ENCODE measurements around the gene CACNB1.
"Not testable (repeated sequence)": the region's sequence is repeated elsewhere in the genome, so short reads cannot be mapped to it uniquely, and the experiment has no call there.

Gene CACNB1

DNA sequence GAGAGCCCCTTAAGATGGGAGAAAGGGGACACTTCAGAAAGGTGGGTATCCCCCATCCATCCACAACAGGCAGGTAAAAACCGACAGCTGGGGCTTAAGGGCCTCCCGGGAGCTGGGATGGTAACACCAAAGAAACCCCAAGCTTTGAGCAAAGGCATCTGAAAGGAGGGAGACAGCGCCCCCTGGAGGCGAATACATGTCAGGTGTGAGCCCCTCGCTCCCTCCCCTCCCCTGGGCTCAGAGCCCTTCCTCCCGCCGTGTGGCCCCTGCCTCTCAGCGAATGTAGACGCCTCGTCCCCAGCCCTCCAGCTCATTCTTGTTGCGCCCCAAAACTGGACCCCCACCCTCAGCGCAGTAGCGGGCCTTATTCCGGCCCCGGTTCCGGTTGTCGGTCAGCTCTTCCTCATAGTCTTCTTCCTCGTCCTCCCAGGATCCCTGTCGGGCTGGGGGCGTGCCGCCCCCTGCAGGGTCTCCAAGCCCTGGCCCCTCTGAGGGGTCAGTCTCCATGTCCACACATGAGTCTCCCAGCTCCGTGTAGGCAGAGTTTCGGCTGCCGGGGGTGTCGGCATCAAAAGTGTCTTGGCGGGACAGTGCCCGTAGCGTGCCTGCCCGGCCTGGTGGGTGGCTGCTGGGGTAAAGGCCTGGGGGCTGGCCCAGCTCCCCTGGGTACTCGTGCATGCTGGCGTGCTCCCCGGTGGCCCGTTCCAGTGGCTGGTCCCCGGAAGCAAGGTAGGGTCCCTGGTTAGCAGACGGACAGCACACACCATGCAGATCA is 22.4 kb downstream of the CACNB1 start:
- peak; percentile 49 for DNase-seq (ENCODE audit: low read depth)

DNA sequence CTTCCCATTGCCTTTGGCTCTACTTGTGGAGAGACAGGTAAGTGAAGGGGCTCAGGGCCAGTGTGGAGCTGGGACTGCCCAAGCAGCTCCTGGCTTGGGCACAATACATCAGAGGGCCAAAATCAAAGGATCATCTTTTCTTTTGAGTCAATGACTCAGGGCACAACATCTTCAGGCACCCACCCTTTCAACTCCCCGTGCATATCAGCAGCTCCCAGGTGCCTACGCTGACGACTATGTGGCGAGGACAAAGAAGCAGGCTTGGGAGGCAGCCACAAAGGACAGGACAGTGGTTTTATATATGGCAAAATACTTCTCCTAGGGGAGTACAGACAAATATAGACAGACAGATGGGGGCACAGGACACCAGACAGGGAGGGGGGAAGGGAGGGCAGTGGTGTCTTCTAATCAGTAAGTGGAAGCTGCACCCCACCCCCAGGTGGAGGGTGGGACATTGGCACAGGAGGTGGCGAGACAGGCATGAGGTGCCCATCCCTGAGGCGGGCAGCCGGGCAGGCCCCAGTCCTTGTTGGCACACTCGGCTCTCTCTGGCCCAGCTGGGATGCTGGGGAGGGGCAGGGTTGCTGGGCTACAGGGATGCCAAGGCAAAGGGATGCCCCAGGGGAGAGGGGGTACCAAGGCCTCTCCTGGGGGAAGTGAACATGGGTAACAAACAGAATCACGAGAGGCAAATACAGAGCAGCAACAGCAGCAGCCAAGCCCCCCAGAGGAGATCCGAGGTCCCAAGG is 23.8 kb downstream of the CACNB1 start:
- DNase-seq (ENCODE audit: low read depth), result no peak

DNA sequence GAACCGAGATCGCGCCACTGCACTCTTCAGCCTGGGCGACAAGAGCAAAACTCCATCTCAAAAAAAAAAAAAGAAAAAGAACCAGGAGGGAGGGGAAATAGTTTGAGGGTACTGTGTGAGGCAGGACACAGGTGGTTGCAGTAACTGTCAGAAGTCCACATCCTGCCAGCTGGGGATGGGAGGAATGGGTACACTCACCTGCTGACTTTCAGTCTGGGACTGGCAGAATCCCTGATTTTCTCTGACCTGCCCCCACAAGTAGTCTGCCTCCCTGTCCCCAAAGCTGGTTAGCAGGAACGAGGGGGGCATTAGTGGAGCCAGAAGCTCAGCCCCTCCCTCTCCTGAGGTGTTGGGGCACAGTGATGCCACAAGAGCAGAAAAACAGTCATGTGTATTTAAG is 24.4 kb downstream of the CACNB1 start:
- no peak for DNase-seq (ENCODE audit: low read depth)

DNA sequence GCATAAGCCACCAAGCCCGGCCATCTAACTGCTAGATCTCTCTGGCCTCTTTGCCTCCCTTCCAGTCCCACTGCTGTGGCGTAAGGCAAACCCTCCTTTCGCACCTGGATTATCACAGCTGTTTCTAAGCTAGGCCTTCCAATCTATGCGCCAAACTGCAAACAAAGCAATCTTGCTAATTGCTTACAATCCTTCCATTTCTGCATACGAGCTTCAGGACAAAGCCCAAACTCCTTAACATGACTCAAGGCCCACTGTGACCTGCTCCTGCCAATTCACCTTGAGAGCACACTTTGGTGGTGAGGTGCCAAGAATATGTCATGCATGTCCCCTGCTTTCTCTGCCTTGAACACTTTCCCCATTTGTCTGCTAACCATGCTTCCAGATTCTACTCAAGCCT is 25.5 kb downstream of the CACNB1 start:
- no peak for DNase-seq (ENCODE audit: low read depth)

DNA sequence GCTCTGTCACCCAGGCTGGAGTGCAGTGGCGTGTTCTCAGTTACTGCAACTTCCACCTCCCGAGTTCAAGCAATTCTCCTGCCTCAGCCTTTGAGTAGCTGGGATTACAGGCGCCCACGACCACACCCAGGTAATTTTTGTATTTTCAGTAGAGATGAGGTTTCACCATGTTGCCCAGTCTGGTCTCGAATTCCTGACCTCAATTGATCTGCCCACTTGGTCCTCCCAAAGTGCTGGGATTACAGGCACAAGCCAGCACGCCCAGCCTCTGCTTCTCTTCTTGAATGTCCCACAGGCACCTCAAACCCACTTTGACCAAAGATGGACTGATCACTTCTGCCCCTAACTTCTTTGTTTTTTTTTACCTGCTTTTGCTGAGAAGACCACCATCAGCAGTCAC is 26.9 kb downstream of the CACNB1 start:
- no peak for DNase-seq (ENCODE audit: low read depth)

DNA sequence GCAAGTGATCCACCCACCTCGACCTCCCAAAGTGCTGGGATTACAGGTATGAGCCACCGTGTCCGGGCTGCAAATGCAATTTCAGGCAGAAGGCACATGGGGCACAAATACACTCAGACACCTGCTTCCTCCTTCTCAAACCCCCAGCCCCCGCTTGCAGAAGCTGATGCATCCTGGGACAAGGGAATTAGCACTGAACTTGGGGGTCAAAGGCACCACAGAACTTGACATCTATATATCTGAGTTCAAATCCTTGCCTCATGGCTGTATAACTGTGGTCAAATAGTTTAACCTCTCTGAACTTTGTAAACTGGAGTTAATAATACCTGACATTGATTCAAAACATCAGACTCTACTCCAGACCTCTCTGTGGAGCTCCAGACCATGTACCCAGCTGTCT is 27.4 kb downstream of the CACNB1 start:
- no peak for DNase-seq (ENCODE audit: low read depth)

DNA sequence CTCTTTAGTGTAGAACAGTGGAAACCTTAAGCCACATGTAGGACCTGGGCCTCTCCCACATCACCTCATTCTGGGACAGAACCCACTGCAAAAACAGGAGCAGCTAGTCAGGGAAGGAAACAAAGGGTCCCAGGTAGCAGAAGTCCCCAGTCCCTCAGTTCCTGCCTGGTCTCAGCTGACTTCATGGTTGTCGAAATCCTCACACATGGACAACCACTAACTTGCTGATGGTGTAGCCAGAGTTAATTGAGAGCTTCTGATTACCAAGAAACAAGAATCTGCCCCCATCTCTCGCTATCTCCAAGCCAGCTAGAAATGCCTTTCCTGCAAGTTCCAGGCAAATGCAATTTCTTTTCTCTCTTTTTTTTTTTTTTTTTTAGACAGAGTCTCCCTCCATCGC is 28.0 kb downstream of the CACNB1 start:
- DNase-seq (ENCODE audit: low read depth), result no peak

DNA sequence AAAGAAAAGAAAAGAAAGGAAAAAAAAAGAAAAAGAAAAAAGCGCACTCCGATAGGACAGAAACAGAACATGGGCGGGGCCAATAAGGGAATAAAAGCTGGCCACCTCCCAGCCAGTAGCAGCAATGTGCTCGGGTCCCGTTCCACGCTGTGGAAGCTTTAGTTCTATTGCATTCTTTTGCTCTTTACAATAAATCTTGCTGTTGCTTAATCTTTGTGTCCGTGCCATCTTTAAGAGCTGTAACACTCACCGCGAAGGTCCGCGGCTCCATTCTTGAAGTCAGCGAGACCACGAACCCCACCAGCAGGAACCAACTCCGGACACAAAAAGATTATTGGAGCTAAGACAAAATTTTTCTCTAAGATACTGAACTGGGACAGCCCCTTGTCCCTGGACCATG is 28.4 kb downstream of the CACNB1 start:
- DNase-seq (ENCODE audit: low read depth), result no peak

DNA sequence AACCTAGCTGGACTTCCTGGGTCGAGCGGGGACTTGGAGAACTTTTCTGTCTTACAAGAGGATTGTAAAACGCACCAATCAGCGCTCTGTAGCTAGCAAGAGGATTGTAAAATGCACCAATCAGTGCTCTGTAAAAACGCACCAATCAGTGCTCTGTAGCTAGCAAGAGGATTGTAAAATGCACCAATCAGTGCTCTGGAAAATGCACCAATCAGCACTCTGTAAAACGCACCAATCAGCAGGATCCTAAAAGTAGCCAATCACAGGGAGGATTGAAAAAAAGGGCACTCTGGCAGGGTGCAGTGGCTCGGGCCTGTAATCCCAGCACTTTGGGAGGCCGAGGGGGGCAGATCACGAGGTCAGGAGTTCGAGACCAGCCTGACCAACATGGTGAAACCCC is 29.0 kb downstream of the CACNB1 start:
- not testable (repeated sequence) for DNase-seq (ENCODE audit: low read depth)

DNA sequence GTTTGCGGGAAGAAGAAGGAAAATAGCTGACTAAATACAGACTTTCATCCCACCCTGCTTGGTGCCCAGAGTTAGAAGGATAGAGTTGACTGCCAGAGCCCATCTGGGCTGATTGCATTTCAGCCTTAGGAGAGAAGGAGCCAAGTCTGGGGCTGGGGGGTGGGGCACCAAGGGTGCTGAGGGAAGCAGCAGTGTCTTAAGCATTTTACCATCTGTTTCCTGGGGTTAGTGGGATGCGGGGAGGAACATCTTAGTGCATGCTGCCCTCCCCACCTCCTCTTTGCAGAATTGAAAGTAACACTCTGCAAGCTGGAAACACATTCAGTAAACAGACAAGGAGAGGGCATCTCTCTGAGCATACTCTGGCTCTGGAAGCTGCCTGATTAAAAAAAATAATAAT is 30.0 kb downstream of the CACNB1 start:
- DNase-seq (ENCODE audit: low read depth), result no peak

DNA sequence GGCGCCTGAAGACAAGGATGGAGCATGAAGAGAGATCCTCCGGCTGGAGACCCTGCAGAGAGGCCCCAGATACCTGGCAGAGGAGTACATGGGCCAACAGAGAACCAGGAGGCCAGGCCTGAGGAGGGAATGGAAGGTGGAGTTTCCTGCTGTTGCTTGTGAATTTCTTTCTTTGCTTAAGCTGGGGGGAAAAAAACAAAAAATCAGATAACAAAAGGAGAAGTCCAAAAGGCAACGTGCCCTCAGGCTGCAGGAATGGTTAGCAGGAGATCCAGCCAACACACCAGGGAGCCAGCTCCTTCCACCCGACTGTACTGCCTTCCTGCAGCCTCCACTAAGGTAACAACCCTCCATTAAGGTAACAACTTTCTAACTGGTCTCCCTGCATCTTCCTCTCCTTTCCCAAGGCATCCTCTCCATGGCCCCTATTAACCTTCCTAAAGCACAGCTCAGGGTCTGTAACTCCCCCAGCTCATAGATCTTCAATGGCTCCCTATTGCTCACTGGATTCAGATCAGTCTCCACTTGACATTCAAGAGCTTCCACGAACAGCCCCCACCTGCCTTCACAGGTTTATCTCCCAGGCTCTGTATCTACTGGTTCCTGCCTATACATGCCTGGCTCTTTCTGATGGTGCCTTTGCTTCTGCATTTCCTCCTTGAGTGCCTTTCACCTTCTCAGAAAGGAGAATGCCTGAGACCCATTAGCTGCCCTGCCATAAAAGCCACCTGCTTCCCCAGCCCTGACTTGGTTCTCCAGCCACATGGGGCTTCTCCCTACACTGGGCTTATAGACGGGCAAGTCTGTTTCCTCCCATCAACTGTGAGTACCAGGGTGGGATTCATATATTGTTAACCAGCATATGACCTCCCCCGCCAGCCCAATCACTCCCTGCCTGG is 30.8 kb downstream of the CACNB1 start:
- DNase-seq (ENCODE audit: low read depth), result no peak

DNA sequence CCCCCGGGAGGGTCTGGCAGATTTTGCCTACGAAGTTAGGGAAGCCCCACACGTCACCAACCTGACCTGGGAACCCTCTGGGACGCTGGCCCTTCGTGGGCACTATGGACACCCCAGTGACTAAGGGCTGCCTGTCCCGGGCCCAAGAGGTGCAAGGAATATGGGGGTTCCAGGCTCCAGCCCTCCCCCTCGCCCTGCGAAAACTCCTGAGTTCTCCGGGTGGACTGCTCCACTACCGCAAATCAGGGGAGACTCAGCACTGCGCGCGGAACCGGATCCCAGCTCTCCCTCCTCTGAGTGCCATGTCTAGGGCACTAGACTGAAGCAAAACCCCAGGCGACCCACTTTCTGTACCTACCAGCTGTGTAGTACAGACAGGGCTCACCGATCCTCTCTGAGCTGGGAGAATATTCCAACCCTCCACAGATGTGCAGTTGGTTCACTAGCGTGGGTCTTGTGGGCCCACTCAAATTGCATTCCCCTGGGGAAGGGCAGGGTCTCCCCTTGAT is 31.6 kb downstream of the CACNB1 start, which contains the start of gene ARL5C:
TSS of gene ARL5C (minus strand) at position 321 of the 509 bp plus-strand sequence. CDS start 401 bp downstream, outside the sequence.
- DNase-seq (ENCODE audit: low read depth), result no peak

DNA sequence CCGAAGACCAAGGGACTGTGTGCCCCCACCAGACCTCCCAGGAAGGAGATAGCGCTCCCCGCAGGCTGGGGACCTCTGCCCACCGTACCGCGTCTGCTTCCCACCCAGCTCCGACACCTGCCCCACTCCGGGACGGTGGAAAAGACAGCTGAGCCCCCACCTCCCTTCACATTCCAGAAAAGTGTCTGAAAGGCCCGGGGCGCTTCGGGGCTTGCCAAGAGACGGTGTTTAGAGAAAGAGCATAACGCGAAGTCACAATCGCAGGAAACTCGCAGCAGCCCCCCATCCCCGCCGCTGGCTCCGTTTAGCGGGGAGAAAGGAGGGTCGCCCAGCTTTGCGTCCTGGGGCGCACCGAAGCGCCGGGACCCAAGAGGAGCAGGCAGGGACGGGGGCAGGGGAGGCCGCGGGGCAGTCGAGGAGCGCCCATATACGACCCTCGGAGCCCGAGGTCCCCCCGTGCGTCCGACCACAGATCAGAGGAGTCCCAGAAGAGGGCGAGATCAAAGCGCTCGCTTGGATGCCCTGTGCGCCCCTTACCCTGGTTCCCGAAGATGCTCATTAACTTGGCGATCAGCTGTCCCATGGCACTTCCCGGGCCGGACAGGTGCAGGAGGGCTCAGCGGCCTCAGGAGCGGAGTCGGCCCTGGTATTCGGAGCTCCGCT is 32.2 kb downstream of the CACNB1 start:
- DNase-seq (ENCODE audit: low read depth), result no peak

DNA sequence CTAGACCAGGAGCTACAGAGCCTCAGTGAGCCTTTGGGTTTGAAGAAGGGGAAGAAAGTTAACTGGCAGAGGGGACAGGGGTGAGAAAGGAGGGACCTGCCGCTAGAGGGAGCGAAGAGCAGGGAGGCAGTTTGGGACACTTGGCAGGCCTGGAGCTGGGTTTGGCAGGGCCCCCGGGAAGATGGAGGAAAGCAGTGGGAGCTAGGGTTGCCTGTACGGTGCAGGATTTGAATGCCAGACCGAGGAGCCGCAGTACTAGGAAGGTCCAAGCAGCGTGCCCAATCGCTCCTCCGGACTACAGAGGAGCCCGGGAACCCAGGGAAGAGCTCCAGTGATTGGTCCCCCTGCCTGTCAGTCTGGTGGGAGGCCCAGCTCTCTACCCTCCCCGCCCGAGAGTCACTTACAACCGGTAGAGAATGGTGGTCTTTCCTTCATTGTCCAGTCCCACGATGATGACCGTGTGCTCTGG is 32.8 kb downstream of the CACNB1 start:
- peak; percentile 95 for DNase-seq (ENCODE audit: low read depth)

DNA sequence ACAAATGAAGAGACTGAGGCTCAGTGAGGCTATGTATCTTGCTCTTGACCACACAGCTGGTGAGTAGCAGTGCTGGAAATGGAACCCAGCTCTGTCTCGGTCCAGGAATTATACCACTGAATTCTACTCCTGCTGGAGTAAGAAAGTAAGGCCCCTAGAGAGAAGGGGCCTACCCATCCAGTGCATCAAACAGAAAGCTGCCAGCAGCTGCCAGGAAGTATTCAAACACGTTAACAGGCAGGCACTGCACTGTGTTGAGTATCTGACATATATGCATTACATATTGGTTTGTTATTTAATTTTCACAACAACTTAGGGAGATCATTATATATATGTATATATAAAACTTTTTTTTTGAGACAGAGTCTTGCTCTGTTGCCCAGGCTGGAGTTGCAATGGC is 35.5 kb downstream of the CACNB1 start:
- DNase-seq (ENCODE audit: low read depth), result no peak

DNA sequence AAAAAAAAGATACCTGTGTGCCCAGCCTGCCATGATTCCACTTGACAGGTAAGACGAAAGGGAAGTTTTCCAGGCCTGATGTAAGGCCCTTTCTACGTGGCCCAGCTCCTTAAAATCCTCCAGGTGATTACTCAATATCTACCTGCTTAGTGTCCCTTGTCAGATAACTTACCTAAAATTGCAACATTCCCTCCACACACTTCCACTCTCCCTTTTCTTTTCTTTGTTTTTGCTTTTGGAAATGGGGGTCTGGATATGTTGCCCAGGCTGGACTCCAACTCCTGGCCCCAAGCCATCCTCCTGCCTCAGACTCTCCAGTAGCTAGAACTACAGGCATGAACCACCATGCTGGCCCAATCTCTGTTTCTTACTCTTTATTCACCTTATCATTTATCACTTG is 38.8 kb downstream of the CACNB1 start:
- no peak for DNase-seq (ENCODE audit: low read depth)

DNA sequence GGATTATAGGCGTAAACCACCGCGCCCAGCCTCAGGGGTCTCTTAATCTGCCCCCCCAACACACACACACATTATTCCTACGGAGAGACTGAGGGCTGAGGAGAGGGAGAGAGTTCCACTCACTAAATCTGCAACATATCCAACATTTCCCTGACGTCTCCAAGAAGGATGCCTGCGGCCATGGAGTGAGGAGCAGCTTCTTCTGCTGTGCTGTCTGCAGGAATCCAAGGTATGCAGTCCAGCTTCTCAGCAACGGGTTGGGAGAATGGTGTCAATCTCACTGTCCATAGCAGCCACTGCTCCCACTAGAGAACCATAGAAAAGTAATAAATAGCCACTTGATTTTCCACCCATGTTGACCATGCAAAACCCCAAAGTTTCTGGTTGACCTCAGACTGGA is 41.0 kb downstream of the CACNB1 start:
- DNase-seq (ENCODE audit: low read depth), result peak; percentile 32

DNA sequence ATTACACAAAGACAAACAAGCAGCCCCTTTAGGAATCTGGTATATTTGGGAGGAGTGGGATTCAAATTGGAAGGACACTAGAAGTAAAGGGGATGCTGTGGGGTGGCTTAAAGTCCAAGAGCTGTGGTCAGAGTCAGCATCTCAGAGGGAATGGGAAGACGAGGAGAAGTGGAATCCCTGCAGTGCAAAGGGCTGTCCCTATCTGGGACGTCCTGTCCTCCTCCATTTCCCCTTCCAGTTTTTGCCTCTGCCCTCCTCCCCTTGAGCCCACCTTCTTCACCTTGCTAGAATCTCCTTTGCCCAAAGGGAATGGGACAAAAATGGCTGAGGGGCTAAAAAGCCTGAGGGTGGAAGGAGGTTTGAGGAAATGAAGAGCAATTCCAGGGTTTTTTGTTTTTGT is 41.8 kb downstream of the CACNB1 start:
- DNase-seq (ENCODE audit: low read depth), result no peak

DNA sequence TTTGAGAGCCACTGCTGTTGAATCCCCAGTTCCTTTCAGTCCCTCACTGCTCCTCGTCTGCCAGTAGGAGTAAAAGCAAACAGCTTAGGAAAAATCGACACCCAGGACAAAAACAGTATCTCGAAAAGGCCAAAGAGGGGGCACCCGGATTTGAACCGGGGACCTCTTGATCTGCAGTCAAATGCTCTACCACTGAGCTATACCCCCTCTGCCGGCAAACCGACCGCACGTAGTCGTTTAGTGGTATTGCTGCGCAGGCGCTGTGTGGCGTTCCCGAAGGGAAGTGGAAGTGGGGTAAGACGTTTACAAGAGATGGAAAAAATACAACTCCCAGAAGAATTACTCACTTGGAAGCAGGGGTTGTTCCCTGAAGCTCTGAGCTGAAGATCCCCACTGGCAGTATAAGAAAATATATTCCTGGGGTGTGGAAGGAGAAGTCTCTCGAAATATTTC is 43.8 kb downstream of the CACNB1 start:
- peak; percentile 79 for DNase-seq (ENCODE audit: low read depth)

DNA sequence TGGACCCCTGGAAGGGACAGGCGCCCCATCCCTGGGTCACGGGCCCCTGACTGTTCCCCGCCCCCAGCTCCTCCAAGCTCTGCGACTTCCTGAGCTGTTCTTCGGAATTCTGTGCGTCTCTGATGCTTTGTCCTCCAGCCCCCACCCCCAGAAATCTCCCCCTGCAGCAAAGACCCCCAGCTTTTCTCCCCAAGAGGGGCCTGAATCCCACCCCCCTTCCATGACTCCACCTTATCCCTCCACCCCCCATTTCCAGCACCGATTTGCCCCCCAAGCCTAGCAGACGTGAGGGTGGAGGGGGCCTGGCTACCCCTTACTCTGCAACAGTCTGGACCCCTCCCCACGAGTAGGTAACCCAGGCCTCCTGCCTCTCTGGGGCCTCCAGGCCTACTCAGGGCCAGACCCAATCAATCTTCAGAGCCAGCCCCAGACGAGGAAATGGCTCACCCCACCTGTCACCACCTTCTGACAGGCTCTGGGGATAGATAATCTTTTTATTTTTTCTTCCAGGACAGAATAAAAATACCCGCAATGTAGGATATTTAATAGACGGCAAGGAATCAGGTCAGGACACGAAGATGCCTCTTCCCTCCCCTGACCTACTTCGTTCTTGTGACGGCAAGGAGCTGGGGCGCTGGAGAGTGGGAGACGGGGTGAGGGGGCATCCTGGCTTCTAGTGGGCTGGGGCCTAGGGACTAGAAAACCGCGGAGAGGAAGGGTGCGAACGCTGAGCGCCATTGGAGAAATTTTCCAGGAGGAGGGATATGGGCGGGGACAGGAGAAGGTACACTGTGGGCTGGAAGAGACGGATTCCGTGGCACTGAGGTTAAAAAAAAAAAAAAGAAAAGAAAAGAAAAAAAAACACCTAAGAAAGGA is 45.3 kb downstream of the CACNB1 start:
- DNase-seq (ENCODE audit: low read depth), result no peak
